HepG2 (cell line): ENCODE data around the gene TEX29. TPM values are rescaled to one million over a fixed set of nuclear protein-coding genes. Genes with fewer than 3 reads are reported as not detected.

Source experiments
- ATAC-seq: fragments of 200-7000 bp; cut with Tn5 transposase; 3 replicates; pipeline ENCODE4 v1.9.1; 2020; ENCODE audit warnings: mild to moderate bottlenecking, moderate library complexity
- BruUV-seq: library from RNA; stranded (reverse); fragments of 400-500 nt; replicated peaks from 2 replicates; lab custom pipeline; 2021; lab: Mats Ljungman, UMichigan
- CTCF ChIA-PET: fragments of 300-600 bp; formaldehyde crosslinking; extraction: SDS; loops from one replicate; lab custom pipeline; 2021; ENCODE audit warnings: low total read pairs, inconsistent platforms, low intra/inter-chr PET ratio; lab: Yijun Ruan, JAX
- POLR2A ChIA-PET: fragments of 350-600 bp; sonication (Branson Sonifier 250); formaldehyde crosslinking; loops from one replicate; lab custom pipeline; 2020; ENCODE audit warnings: antibody characterized with exemption, inconsistent platforms; lab: Yijun Ruan, JAX
- DNase-seq: peaks from one replicate; pipeline ENCODE4 v3.0.0-alpha.2; 2015; ENCODE audit warnings: low spot score
- FAIRE-seq: peaks from 3 replicates; lab custom pipeline; 2011; peaks lifted over from hg19 to GRCh38; lab: Jason Lieb, UNC
- H2AFZ ChIP-seq: one replicate; pipeline ENCODE4 v1.6.1; 2011; ENCODE audit warnings: low read length, inconsistent platforms
- H3K27ac ChIP-seq: fragments of 300-600 bp; 3 replicates; pipeline ENCODE4 v1.8.0; 2011; ENCODE audit warnings: mixed run types, mild to moderate bottlenecking, mixed read lengths, low read length, inconsistent platforms; ENCODE audit not compliant: insufficient read depth; ENCODE audit errors: extremely low read length
- H3K27me3 ChIP-seq, 2 experiments: fragments of 200-600 bp in 1 of 2; 2 replicates in 1 of 2; 3 replicates in 1 of 2; pipeline versions ENCODE4 v1.6.0 to v1.8.0; 2011; ENCODE audit warnings: low read length in 2 of 2, mild to moderate bottlenecking in 2 of 2, moderate library complexity in 2 of 2, inconsistent platforms in 1 of 2; ENCODE audit not compliant: insufficient read depth in 2 of 2, control insufficient read depth in 1 of 2
- H3K36me3 ChIP-seq, 2 experiments: fragments of 200-600 bp in 1 of 2; replicated peaks in 1 of 2; 2 replicates in 1 of 2; 3 replicates in 1 of 2; pipeline versions ENCODE4 v1.5.1 to v1.8.0; 2011; ENCODE audit warnings: low read length in 2 of 2, inconsistent platforms in 1 of 2; ENCODE audit not compliant: insufficient read depth in 2 of 2, control insufficient read depth in 1 of 2
- H3K4me1 ChIP-seq: 2 replicates; pipeline ENCODE4 v1.5.1; 2012; ENCODE audit warnings: low read length, inconsistent platforms; ENCODE audit not compliant: insufficient read depth
- H3K4me2 ChIP-seq: 2 replicates; pipeline ENCODE4 v1.6.0; 2011; ENCODE audit warnings: low read depth, low read length, inconsistent platforms
- H3K4me3 ChIP-seq, 3 experiments: fragments of 200-600 bp in 1 of 3; sonication (generic), shearing (Covaris generic) in 1 of 3; replicated peaks in 1 of 3; 2 replicates each; pipeline ENCODE4 v1.5.1; 2011 to 2016; ENCODE audit warnings: low read length in 3 of 3, inconsistent platforms in 2 of 3, low read depth in 2 of 3, mild to moderate bottlenecking in 2 of 3, control low read depth in 1 of 3, mixed read lengths in 1 of 3; ENCODE audit not compliant: insufficient read depth in 1 of 3
- H3K79me2 ChIP-seq: one replicate; pipeline ENCODE4 v1.6.1; 2011; ENCODE audit warnings: low read length, inconsistent platforms; ENCODE audit not compliant: insufficient read depth
- H3K9ac ChIP-seq: 2 replicates; pipeline ENCODE4 v1.6.0; 2011; ENCODE audit warnings: mild to moderate bottlenecking, low read depth, low read length, inconsistent platforms; ENCODE audit not compliant: insufficient read depth
- H3K9me3 ChIP-seq: 2 replicates; pipeline ENCODE4 v1.5.1; 2012; ENCODE audit warnings: mild to moderate bottlenecking, low read length
- H4K20me1 ChIP-seq: 2 replicates; pipeline ENCODE4 v1.6.0; 2011; ENCODE audit warnings: inconsistent platforms, mild to moderate bottlenecking, low read length, moderate library complexity; ENCODE audit not compliant: insufficient read depth
- ARHGAP35 ChIP-seq: sonication (generic); formaldehyde crosslinking; IDR thresholded peaks from 2 replicates; pipeline ENCODE4 v1.9.0; 2022; ENCODE audit warnings: mild to moderate bottlenecking, inconsistent platforms, moderate library complexity, missing genetic modification reagents, borderline replicate concordance
- MAFF ChIP-seq: IDR thresholded peaks from 2 replicates; pipeline ENCODE4 v1.6.1; 2011; ENCODE audit warnings: low read depth, low read length, improper control_type of control experiment
- PHF5A ChIP-seq: IDR thresholded peaks from one replicate; pipeline ENCODE4 v1.6.1; 2018; ENCODE audit warnings: low read depth, missing genetic modification reagents; ENCODE audit not compliant: unreplicated experiment
- RBM39 ChIP-seq: fragments of 200-400 bp; formaldehyde crosslinking; IDR thresholded peaks from one replicate; pipeline ENCODE4 v1.6.1; 2018; ENCODE audit warnings: antibody characterized with exemption, mild to moderate bottlenecking, low read depth, low read length; ENCODE audit not compliant: poor library complexity, severe bottlenecking
- ZBTB14 ChIP-seq: sonication (generic); formaldehyde crosslinking; IDR thresholded peaks from 2 replicates; pipeline ENCODE4 v1.4.0; 2020; ENCODE audit warnings: missing genetic modification reagents
- ZBTB42 ChIP-seq: sonication (generic); formaldehyde crosslinking; IDR thresholded peaks from 2 replicates; pipeline ENCODE4 v1.5.0; 2020; ENCODE audit warnings: mild to moderate bottlenecking, missing genetic modification reagents
- ZMAT3 ChIP-seq: sonication (generic); formaldehyde crosslinking; conservative IDR thresholded peaks from 2 replicates; pipeline ENCODE4 v1.7.0; 2021; ENCODE audit warnings: missing genetic modification reagents
- ZNF430 ChIP-seq: sonication (generic); formaldehyde crosslinking; IDR thresholded peaks from 2 replicates; pipeline ENCODE4 v1.9.0; 2021; ENCODE audit warnings: mild to moderate bottlenecking, missing genetic modification reagents
- ZNF546 ChIP-seq: sonication (generic); formaldehyde crosslinking; conservative IDR thresholded peaks from 2 replicates; pipeline ENCODE4 v1.8.1; 2023; ENCODE audit warnings: mild to moderate bottlenecking, missing genetic modification reagents
- ZNF549 ChIP-seq: sonication (generic); formaldehyde crosslinking; IDR thresholded peaks from 2 replicates; pipeline ENCODE4 v1.5.0; 2020; ENCODE audit warnings: missing genetic modification reagents
- ZNF674 ChIP-seq: sonication (generic); formaldehyde crosslinking; IDR thresholded peaks from 2 replicates; pipeline ENCODE4 v1.5.0; 2020; ENCODE audit warnings: low read depth, mild to moderate bottlenecking, missing genetic modification reagents
- ZNF83 ChIP-seq: sonication (generic); formaldehyde crosslinking; IDR thresholded peaks from 2 replicates; pipeline ENCODE4 v1.4.0; 2020; ENCODE audit warnings: missing genetic modification reagents, mild to moderate bottlenecking, borderline replicate concordance
- WGBS: methylation state at CpG from one replicate; pipeline ENCODE4 v1.1.6; 2017; ENCODE audit warnings: low lambda C conversion rate; 5-methylcytosine and 5-hydroxymethylcytosine counted together
- in situ Hi-C: cut with HindIII; loops from 2 replicates; pipeline ENCODE4 v1.10.0; 2017; ENCODE audit warnings: low pct_unique_long_range_greater_than_20kb; ENCODE audit not compliant: extremely low pct_ligation_motif_present
- intact Hi-C: fragments of 100-400 bp; cut with micrococcal nuclease; formaldehyde crosslinking; loops from one replicate; pipeline ENCODE4 v1.10.0; 2022; ENCODE audit not compliant: unreplicated experiment
- polyA plus RNA-seq, 8 experiments: library from polyadenylated mRNA; depleted of rRNA in 3 of 8; stranded (reverse) in 7 of 8; unstranded in 1 of 8; fragments of >200 nt; fragmentation: Illumina TruSeq in 4 of 8; extraction: Trizol in 4 of 8; gene quantifications; 2 replicates each; pipeline versions ENCODE4 v1.2.1 to v1.2.3, GENCODE V29; 2011 to 2016; ENCODE audit warnings: low read depth in 4 of 8, missing spikeins in 1 of 8, mixed read lengths in 1 of 8; ENCODE audit not compliant: insufficient read depth in 1 of 8
- total RNA-seq, 5 experiments: library from RNA; depleted of rRNA; stranded (reverse); fragments of >200 nt; fragmentation: Illumina TruSeq; extraction: Trizol; gene quantifications; 2 replicates each; pipeline ENCODE4 v1.2.3, GENCODE V29; 2016; ENCODE audit warnings: low read depth in 1 of 5

The TEX29 gene
- total and polyA plus RNA-seq, 2 of the 13 experiments (the other 11 are each of a cell fraction or from before 2014, with no cell fraction given) = 0.12 to 0.22 TPM

- intact Hi-C loops (no loop called here), in situ Hi-C loops (no loop called here)
- ChIA-PET CTCF (no interaction called here), POLR2A (no interaction called here)
- ATAC-seq (no peak), DNase-seq (no peak), FAIRE-seq (no peak)
- Histone ChIP-seq H3K4me3 (no peak overlapping the region), H2AFZ (no peak overlapping the region), H4K20me1 (no peaks in the 10 kb centered on the region), H3K4me1 (no peaks in the 10 kb centered on the region), H3K4me2 (no peak overlapping the region), H3K36me3 (no peaks in the 10 kb centered on the region), H3K79me2 (no peaks in the 10 kb centered on the region), H3K9me3 (no peaks in the 10 kb centered on the region), H3K27me3 (peaks cover 3 to 64% of the 10 kb centered on the region in 2 experiments), H3K9ac (no peak overlapping the region), H3K27ac (no peak overlapping the region)
- BruUV-seq = no TSS peak
- 0% methylated on average over 1 of the region's 5 CpGs for WGBS
- TF ChIP-seq ZNF430 (no peak), MAFF (no peak), ZNF83 (CRISPR knock-in tag) (no peak), ZMAT3 (CRISPR knock-in tag) (no peak), ARHGAP35 (no peak), ZNF549 (no peak), ZBTB14 (CRISPR knock-in tag) (no peak), ZNF546 (no peak), RBM39 (no peak), ZBTB42 (CRISPR knock-in tag) (no peak), ZNF674 (no peak), PHF5A (CRISPR knock-in tag) (no peak)
Measured at GRCh38 chr13:111370147-111370546, 49.7 kb downstream of the TEX29 start.
